GM21381 (cell line): ENCODE results near the gene ZNRF3.
"Not testable (repeated sequence)": the region's sequence is repeated elsewhere in the genome, so short reads cannot be mapped to it uniquely, and the experiment has no call there.

Source experiments
- ATAC-seq: cut with Tn5 transposase; IDR thresholded peaks from one replicate; pipeline ENCODE4 v1.9.1; 2021; ENCODE audit warnings: mild to moderate bottlenecking, moderate library complexity; ENCODE audit not compliant: unreplicated experiment

The ZNRF3 gene

DNA sequence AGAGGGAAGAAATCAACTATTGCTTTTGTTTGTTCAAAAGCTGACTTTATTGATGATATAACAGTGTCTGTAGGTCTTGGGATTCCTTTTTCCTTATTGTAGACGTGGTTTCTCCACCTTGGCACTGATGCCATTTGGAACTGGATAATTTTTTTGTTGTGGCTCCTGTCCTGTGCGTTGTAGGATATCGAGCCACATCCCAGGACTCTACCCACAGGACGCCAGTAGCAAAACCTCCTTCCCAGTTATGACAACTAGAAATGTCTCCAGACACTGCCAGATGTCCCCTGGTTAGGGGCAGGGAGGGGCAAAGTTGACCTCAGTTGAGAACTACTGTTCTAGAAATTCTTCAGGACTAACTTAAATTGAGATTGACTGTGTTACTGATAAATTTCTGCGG is 45.8 kb downstream of the ZNRF3 start:
- no peak for ATAC-seq

DNA sequence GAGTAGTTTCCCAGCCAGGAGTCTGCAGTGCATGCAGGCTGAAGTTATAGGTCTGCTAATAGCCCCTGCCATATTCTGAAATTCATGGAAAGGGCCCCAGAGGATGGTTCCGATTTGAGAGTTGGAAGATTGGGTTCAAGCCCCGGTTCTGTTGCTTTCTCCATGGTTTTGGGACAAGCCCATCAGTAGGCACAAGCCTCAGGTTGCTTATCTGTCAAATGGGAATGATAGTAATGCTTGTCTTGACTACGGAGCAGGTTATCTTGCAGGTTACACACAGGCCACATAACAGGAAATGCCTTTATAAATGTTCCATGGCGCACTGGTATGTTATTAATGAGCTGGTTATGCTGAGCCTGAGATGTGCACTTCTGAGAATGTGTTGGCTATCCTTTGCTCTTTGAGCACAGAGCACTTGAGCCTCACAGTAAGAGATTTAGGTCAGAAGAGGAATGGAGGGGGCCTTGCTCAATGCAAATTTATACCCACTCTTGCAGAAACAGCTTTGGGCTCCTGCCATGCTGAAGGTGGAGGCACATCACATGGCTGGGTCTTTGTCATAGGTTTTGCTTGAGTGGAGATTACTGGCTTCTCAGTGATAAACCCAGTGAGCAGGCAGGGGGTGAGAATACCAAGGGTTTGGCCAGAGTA is 47.1 kb downstream of the ZNRF3 start:
- no peak for ATAC-seq

DNA sequence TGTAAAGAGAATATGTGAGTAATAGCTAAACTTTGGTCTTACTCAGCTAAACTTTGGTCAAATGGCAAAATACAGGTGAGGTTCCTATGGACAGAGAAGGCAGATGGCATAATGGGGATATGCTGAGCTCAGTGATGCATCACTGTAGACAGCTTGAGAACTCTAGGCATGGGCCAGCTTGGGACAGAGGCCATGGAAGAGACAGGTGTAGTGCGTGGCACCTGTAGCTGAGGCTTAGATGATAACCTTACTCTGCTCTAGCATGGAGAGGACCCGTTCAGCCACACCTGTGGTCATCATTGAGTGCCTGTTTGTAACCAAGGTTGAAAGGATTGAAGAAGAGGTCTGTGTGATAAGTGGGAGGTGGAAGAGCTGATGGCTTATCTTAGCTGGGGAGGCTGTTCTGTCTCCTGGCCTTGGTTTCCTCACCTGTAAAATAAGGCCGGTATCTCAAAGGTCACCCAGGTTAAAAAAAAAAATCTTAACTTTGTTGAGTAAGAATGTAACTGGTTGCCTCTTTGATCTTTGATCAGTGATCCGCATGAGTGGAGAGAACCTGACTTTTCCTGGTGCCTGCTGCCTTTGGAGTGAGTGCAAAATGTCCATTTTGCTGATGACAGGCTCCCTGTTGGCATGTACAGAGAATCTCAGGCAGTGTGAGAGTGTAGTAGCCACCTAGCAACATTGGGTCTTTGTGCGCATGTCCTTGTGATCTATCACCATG is 48.6 kb downstream of the ZNRF3 start:
- no peak for ATAC-seq

DNA sequence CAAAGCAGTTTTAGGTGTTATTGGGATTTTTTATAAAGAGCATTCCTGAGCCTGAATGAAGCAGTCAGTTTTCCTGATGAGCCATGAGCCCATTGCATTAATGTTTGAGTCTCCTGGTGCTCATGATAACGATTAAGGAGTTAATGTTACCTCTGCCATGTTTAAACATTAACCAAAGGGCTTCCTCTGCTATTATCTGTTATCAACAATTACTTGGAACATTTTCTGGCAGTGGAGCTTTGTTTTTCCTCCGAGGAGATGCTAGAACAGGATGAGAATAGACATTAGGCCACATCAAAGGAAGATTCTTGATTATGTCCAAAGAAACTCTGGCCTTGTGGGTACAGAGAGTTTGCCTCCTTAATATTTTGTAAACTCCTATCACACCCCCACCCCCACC is 49.9 kb downstream of the ZNRF3 start:
- ATAC-seq = no peak

DNA sequence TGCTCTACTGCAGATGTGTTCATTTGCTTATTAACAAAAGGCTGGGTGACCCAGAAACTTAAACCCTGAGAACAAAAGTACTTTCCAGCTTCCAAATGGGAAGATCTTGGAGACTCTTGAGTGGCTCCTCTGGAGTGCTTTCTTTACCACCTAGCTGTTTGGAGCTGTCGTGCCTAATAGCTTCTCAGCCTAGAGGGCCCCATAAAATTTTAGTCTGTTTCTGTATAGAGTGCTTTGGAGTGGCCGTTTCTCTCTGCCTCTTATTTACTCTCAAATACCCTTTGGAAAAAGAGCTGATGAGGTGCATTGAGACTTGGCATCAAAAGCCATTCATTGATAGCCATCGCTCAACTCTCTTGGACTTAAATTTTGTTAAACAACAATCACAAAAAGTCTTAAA is 50.7 kb downstream of the ZNRF3 start:
- no peak for ATAC-seq

DNA sequence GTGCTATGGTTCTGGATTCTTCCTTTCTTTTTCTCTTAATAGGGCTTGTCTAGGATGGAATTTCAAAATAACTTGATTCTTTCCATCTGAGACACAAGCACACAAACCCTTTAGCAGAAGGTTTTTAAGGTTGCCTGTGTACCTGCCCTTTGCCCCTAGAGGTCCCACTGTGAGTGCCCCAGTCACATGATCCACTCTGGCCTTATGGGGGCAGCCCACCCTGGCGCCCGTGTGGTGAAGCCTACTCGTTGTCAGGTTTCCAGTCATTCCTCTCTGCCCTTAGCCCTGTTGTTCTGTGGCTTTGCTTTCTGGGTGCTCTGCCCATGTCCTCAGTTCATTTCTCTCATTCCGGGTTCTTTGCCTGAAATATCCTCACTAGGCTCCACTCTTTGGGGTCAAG is 51.8 kb downstream of the ZNRF3 start:
- ATAC-seq = no peak

DNA sequence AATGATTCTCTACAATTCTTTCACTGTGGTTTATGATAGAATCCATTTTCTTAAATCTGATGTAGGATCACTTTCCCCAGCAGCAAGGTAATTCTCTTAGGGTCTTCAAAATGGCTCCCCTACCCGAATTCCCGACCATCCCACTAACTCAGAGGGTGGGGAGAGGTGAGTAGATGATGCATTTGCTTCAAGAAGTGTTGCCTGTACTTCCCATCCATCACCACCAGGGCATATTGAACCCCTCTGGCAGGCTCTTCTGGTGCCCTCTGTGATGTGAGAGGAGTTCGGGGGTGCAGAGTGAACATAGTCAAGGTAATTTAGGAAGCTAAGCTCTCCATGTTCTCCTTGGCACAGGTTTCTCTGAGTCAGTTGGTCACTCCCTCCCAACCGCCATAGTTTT is 52.3 kb downstream of the ZNRF3 start:
- ATAC-seq = no peak

DNA sequence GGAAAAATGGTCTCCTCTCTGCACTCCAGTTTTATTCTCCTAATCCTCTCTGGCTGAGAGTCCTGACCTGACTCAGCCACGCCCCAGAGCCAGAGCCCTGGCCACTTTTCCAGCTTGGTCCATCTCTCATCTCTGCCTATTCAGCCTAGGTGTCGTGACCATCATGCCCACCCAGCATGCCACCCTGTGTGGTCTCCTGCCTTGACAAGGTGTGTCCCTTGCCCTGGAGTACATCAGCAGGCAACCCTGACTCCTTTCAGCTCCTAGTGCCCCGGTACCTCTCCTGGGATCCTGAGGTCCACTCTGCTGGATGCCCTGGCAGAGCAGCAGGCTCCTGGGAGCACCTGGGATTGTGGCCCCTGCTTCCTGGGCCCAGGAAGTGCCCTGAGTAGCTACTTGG is 52.8 kb downstream of the ZNRF3 start:
- no peak for ATAC-seq

DNA sequence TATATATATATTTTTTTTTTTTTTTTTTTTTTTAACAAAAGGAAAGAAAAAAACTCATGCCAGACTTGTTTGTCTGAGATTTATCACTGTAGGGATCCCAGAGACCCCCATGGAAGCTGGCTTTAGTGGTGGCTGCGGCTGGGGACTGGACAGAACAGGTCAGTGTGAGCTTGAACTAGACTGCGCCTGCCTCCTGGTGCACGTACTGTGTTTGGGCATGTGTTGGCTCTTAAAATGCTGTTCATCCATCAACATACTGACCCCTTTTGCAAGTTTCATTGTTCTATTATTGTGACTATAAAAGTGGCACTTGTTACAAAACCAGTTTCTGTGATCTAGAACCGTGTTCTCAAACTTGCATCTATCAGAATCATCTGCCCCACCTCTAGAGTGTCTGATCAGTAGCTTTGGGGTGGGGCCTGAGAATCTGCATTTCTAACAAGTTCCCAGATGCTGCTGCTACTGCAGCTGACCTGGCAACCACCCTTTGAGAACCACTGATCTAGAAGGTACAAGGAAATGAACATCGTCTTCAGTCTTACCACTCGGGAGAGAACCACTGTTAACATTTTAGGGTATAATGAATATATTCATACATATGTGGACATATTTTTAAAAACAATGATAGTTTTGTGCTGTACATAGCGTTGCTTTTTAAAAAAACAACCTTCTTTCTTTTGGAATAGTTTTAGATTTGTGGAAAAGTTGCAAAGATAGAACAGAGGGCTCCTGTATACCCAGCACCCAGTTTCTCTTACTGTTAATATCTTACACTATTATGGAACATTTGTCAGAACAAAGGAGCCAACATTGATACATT is 54.0 kb downstream of the ZNRF3 start:
- no peak for ATAC-seq

DNA sequence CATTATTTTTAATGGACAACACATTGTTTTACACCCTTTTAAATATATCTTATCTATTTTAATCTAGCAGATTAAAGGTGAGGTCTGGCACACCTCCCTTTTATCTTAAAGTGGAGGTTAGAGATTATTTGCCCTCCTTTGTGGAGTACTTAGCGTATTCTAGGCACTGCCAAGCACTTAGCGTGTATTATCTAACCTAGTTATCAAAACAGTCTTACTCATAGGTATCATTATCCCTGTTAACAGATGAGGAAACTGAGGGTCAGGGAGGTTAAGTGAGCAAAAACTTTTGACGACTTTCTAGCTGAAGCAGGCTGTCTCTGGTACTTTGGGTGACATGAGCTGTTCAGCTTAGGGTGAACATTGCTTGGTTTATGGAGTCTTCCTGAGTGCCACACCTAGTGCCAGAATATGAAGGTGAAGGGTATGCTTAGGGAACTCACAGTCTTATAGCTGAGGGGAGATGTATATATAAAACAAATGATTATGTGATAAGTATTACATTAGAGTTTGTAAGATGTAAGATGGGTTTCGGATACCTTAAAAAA is 55.0 kb downstream of the ZNRF3 start:
- ATAC-seq = no peak

DNA sequence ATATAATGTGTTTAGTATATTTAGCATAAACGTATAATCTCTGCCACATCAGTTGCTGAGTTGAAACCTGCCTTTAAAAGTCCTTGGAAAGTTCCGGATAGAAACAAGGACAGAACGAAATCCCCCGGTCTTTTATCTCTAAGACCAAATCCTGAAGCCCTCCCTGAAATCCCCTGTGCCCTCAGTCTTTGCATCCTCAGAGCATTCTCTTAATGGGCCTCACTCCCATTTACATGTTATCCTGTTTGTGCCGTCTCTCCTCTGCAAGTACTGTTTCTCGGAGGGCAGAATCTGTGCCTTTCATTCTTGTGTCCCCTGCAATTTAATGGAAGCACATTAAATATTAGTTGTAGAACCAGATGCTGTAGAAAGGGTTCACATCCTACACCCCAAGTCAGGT is 56.0 kb downstream of the ZNRF3 start:
- no peak for ATAC-seq

DNA sequence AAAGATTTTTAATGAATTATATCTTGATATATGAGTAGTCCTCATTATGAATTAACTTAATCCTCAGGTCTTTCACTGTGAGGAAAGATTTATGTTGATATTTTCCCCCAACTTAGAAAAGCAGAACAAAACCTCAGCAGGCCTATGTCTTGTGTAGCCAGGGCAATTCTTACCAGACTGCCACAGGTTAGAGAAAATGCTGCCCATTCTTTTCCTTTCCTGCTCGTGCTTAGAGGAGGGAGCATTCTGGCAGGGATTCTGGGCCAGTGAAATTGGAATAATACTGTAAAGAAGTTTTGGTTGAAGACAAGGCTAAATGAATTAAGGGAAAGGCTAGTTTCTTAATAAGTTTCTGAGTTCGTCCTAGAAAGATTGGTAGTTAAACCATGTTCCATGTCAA is 56.6 kb downstream of the ZNRF3 start:
- ATAC-seq = no peak

DNA sequence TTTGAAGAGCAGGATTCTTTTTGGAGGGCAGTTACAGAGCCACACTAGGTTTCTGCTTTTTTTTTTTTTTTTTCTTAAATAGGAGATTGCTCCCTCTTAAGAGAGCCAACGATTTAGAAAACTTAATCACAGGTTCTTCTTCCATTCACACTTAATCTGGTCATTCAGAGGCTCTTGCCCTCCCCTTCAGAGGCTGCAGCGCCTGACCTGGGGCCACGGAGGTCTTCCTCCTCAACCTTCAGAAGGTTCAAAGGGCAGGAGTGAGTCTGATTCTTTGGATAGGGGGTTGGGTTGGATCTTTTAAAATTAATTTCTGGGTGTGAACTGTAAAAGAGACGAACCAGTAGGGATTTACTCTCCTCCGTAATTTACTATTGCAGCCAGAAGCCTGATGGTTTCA is 57.1 kb downstream of the ZNRF3 start:
- no peak for ATAC-seq

DNA sequence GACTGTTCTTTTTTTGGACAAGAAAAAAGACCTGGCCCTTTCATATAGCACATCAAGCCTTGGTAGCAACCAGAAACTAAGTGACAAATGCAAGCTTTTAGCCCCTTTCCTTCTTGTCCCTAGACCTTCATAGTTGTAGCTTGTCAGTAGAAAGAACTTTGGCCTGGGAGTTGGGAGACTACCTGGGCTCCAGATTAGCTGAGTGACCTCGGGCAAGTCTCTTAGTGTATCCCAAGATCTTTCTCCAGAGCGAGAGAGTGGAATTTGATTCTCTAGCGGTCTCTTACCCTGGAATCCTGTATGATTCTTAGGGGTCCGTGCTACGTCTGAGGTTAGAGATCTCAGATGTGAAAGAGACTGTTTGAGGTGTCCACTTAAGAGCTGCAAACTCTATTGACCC is 59.0 kb downstream of the ZNRF3 start:
- ATAC-seq = no peak

DNA sequence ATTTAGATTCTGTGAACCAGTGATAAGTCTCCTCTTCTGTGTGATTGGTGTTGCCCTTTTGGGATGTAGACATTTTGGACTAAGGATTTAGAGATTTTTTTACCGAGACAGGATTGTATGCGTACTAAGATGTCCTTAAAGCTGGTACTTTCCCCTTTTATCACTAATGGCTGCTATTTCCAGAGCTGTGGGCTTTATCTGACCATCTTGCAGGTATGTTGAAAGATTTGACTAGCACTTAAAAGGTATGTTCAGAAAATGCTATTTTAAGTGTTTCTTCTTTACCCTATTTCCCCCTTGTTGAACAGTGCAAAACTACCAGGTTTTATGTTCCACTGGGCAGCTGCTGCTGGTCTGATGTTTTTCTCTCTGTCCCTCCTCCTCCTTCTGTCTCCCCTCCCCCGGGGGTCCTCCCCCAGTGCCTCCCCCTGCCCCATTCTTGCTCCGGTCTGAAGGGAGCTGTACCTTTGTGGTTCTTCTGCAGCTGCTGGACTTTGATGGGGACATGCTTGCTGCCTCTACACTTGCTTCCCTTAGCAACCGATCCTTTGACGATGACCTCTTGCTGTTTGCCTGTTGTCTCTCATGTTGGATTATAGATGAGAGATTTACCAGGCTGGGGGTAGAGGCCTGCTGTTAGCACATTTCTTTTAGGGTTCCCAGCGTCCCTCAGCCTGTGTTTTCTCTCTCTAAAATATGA is 59.6 kb downstream of the ZNRF3 start:
- no peak for ATAC-seq

DNA sequence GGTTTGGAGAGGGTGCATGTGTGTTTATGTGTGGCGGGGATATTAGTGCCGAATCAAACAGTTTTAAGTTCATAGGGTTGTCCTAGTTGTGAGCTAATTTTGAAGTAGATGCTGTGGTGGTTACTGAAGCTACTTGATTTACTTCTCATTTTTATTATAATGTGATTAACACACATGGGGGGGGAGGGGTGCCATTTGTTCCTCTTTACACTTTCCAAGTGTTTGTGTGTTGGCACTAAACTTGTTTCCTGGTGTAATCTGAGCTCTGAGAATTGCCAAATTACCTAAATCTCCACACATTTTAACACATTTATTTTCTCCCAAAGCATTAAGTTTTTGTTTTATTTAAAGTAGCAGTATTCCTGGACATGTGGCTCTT is 60.1 kb downstream of the ZNRF3 start:
- no peak for ATAC-seq

DNA sequence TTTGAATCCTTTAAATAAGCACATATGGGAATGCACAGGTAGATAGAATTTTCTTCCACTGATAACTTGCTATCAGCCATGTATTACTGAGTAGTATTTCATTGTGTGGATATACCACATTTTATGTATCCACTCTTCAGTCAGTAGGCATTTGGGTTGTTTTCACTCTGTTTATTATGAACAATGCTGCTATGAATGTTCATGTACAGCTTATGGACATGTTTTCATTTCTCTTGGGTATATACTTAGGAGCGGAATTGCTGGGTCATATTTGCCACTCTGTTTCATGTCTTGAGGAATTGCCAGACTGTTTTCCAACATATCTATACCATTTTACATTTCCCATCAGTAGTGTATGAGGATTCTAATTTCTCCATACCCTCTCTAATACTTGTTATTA is 63.8 kb downstream of the ZNRF3 start:
- no peak for ATAC-seq

DNA sequence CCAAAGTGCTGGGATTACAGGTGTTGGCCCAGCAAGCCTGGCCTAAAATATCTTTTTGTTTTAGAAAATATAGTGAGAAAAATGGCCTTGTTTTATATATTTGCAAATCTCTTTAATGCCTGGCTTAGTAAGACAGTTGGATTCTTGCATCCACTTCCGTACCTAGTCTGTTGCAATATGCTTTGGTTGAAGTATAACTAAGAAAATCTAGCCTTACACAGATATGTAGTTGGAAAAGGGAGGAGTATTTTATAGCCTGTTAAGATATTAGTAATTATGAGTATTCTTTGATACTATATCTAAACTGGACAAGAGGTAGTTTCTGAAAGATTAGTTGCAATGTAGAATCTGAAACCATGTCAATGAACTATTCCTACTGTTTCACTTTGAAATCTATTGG is 65.1 kb downstream of the ZNRF3 start:
- no peak for ATAC-seq

DNA sequence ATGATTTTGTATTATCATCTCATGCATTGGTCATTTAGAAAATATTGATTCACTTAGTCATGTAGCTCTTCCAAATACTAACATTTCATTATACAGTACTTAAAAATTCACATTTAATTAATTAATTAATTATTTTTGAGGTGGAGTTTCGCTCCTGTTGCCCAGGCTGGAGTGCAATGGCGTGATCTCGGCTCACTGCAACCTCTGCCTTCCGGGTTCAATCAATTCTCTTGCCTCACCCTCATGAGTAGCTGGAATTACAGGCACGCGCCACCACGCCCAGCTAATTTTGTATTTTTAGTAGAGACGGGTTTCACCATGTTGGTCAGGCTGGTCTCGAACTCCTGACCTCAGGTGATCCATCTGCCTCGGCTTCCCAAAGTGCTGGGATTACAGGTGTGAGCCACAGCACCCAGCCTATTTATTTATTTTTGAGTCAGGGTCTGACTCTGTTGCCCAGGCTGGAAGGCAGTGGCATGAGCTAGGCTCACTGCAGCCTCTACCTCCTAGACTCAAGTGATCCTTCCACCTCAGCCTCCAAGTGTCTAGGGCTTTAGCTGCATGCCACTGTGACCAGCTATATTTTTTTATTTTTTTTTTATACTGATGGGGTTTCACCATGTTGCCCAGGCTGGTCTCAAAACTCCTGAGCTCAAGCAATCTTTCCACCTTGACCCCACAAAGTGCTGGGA is 65.6 kb downstream of the ZNRF3 start:
- ATAC-seq = not testable (repeated sequence)

DNA sequence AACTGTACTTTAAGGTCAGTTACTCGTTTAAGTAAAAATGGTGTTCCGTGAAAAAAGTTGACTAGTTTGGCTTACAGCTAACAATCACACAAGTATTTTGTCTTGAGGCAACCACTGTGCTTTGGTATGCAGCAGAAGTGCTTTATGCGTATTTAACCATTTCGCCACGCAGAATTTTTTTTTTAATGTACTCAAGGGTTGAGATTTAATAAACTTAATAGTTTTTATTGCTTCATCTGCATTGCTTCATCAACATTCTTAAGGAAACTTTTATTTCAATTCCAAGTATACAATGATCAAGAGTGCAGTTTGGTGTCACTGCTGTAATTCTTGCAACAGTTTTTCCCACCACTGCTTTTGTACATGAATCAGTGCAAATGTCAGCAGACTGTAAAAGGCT is 66.4 kb downstream of the ZNRF3 start:
- no peak for ATAC-seq
